K562 (cell line): ENCODE results near the gene REC8. TPM values are rescaled to one million over a fixed set of nuclear protein-coding genes. Genes with fewer than 3 reads are reported as not detected.

Experiments used
- ADNP ChIP-seq: fragments of 200-800 bp; sonication (Bioruptor generic); IDR thresholded peaks from 2 replicates; pipeline ENCODE4 v1.6.1; 2016; ENCODE audit warnings: missing genetic modification characterization, missing compliant biosample characterization
- ARNT ChIP-seq, 2 experiments: fragments of 450-650 bp; IDR thresholded peaks; 2 replicates each; pipeline ENCODE4 v1.6.1; 2016; ENCODE audit warnings: mild to moderate bottlenecking in 1 of 2
- BACH1 ChIP-seq: fragments of 200-800 bp; sonication (Bioruptor generic); IDR thresholded peaks from 2 replicates; pipeline ENCODE4 v1.6.1; 2016; ENCODE audit warnings: missing genetic modification characterization, missing compliant biosample characterization
- CGGBP1 ChIP-seq: fragments of 250-450 bp; sonication (Bioruptor Pico); IDR thresholded peaks from 2 replicates; pipeline ENCODE4 v1.9.0; 2021; ENCODE audit warnings: mild to moderate bottlenecking
- DACH1 ChIP-seq: fragments of 450-650 bp; IDR thresholded peaks from 2 replicates; pipeline ENCODE4 v1.6.1; 2018; ENCODE audit not compliant: partially characterized antibody
- HNRNPLL ChIP-seq: fragments of 200-400 bp; formaldehyde crosslinking; IDR thresholded peaks from 2 replicates; pipeline ENCODE4 v1.6.1; 2017; ENCODE audit warnings: low read length, low read depth, mild to moderate bottlenecking; ENCODE audit not compliant: poor library complexity, severe bottlenecking
- IRF9 ChIP-seq: fragments of 450-650 bp; IDR thresholded peaks from 2 replicates; pipeline ENCODE4 v1.6.1; 2016; ENCODE audit warnings: missing biosample characterization, missing genetic modification characterization
- NCOA6 ChIP-seq: fragments of 450-650 bp; IDR thresholded peaks from 2 replicates; pipeline ENCODE4 v1.6.1; 2017; ENCODE audit warnings: mild to moderate bottlenecking
- NR4A1 ChIP-seq, 2 experiments: fragments of 250-450 bp in 1 of 2; fragments of 450-650 bp in 1 of 2; sonication (Bioruptor Pico) in 1 of 2; IDR thresholded peaks; 2 replicates each; pipeline versions ENCODE4 v1.4.0 to v1.6.1; 2016 to 2020; ENCODE audit warnings: mild to moderate bottlenecking in 2 of 2, missing compliant biosample characterization in 1 of 2, missing genetic modification characterization in 1 of 2, moderate library complexity in 1 of 2
- PHF20 ChIP-seq: fragments of 450-650 bp; IDR thresholded peaks from 2 replicates; pipeline ENCODE4 v1.6.1; 2018; ENCODE audit not compliant: partially characterized antibody
- PML ChIP-seq: IDR thresholded peaks from 2 replicates; pipeline ENCODE4 v1.6.1; 2012; ENCODE audit warnings: low read length, inconsistent platforms
- POLR2AphosphoS5 ChIP-seq: IDR thresholded peaks from 2 replicates; pipeline ENCODE4 v1.6.1; 2011; ENCODE audit warnings: mild to moderate bottlenecking, low read depth, low read length, moderate library complexity; ENCODE audit not compliant: control insufficient read depth, insufficient read depth
- POU5F1 ChIP-seq: fragments of 150-350 bp; IDR thresholded peaks from 2 replicates; pipeline ENCODE4 v1.6.1; 2014; ENCODE audit warnings: borderline replicate concordance, low read length, low read depth, mild to moderate bottlenecking; ENCODE audit not compliant: partially characterized antibody
- RERE ChIP-seq: sonication (generic); formaldehyde crosslinking; IDR thresholded peaks from 2 replicates; pipeline ENCODE4 v1.8.0; 2023; ENCODE audit warnings: missing genetic modification reagents, mild to moderate bottlenecking, borderline replicate concordance
- SREBF1 ChIP-seq: fragments of 150-350 bp; IDR thresholded peaks from 2 replicates; pipeline ENCODE4 v1.6.1; 2014; ENCODE audit warnings: antibody characterized with exemption, low read depth, low read length, borderline replicate concordance
- SRSF1 ChIP-seq: fragments of 200-400 bp; formaldehyde crosslinking; IDR thresholded peaks from 2 replicates; pipeline ENCODE4 v1.6.1; 2017; ENCODE audit warnings: mild to moderate bottlenecking, low read depth, low read length, moderate library complexity
- SUPT5H ChIP-seq: fragments of 450-650 bp; IDR thresholded peaks from 2 replicates; pipeline ENCODE4 v1.6.1; 2016
- XRCC5 ChIP-seq: fragments of 200-400 bp; formaldehyde crosslinking; IDR thresholded peaks from 2 replicates; pipeline ENCODE4 v1.6.1; 2017; ENCODE audit warnings: low read depth, mild to moderate bottlenecking, low read length
- YBX1 ChIP-seq: fragments of 450-650 bp; IDR thresholded peaks from 2 replicates; pipeline ENCODE4 v1.7.1; 2016; ENCODE audit warnings: mild to moderate bottlenecking
- ZNF23 ChIP-seq: fragments of 250-450 bp; sonication (Bioruptor Pico); IDR thresholded peaks from 2 replicates; pipeline ENCODE4 v1.4.0; 2020; ENCODE audit warnings: mild to moderate bottlenecking
- ZNF311 ChIP-seq: fragments of 250-450 bp; sonication (Bioruptor Pico); IDR thresholded peaks from 2 replicates; pipeline ENCODE4 v1.4.0; 2020; ENCODE audit warnings: mild to moderate bottlenecking, moderate library complexity
- ZNF583 ChIP-seq: fragments of 250-450 bp; sonication (Bioruptor Pico); IDR thresholded peaks from 2 replicates; pipeline ENCODE4 v1.4.0; 2020
- polyA plus RNA-seq, 8 experiments: library from polyadenylated mRNA; depleted of rRNA in 4 of 8; stranded (reverse) in 5 of 8; unstranded in 3 of 8; fragments of >200 nt; fragmentation: Nextera tagmentation in 2 of 8; fragmentation: Illumina TruSeq in 1 of 8; extraction: Ambion mirVana in 2 of 8; extraction: Trizol in 1 of 8; gene quantifications; 2 replicates each; pipeline versions ENCODE4 v1.2.1 to v1.2.3, GENCODE V29; 2011 to 2014; ENCODE audit warnings: inconsistent platforms in 1 of 8, missing spikeins in 1 of 8
- total RNA-seq, 7 experiments: library from RNA; depleted of rRNA in 6 of 7; stranded (reverse); fragments of >200 nt in 6 of 7; fragmentation: Illumina TruSeq in 2 of 7; extraction: Trizol in 2 of 7; gene quantifications; 2 replicates each; pipeline versions ENCODE4 v1.2.1 to v1.2.3, GENCODE V29; 2011 to 2021; ENCODE audit warnings: low replicate concordance in 1 of 7

Gene REC8
- total and polyA plus RNA-seq, 9 of the 15 experiments (the other 6 are each of a cell fraction or from before 2014, with no cell fraction given), result 0.11 to 2.5 (median 0.85) TPM

- TF ChIP-seq RERE (CRISPR knock-in tag) (no peak), SUPT5H (peak; percentile 97), HNRNPLL (no peak), POU5F1 (no peak), YBX1 (no peak), SRSF1 (no peak), ZNF311 (CRISPR knock-in tag) (no peak), XRCC5 (no peak), PML (peak; percentile 82), ADNP (no peak), BACH1 (tag) (no peak), SREBF1 (no peak), ZNF583 (CRISPR knock-in tag) (no peak), PHF20 (peak; percentile 94), POLR2AphosphoS5 (no peak; the same call in 1 of the 2 replicates), NR4A1 (CRISPR knock-in tag; IDR thresholded peaks at IDR 0.05) (no peak), NR4A1 (tag; IDR thresholded peaks at IDR 0.05) (no peak), DACH1 (no peak), ARNT (IDR thresholded peaks at IDR 0.05) (no peak), IRF9 (tag) (no peak), CGGBP1 (CRISPR knock-in tag) (no peak), NCOA6 (no peak), ZNF23 (no peak)
Measured at GRCh38 chr14:24212924-24213865, 41.3 kb downstream of the REC8 start, which contains the start of gene CHMP4A (continued).
